ENCODE data around the gene ACSF2.
A peak's percentile ranks its signal among the peaks of the same experiment; 100 is the strongest.
"Not testable (repeated sequence)": the region's sequence is repeated elsewhere in the genome, so short reads cannot be mapped to it uniquely, and the experiment has no call there.

ACSF2 gene

GRCh38 chr17:50474523-50474922, 48.5 kb downstream of the ACSF2 start:
- FAIRE-seq: no peak
- DNase-seq (ENCODE audit: insufficient read length, low spot score): no peak

- DNase-seq (ENCODE audit: insufficient read length, low spot score): no peak
These were observed 49.3 kb downstream of the ACSF2 start for GRCh38 chr17:50475362-50475761.

GRCh38 chr17:50475775-50476544, 49.9 kb downstream of the ACSF2 start:
- not testable (repeated sequence) for DNase-seq (ENCODE audit: insufficient read length, low spot score); FAIRE-seq

More at GRCh38 chr17:50475362-50475761, 49.3 kb downstream of the ACSF2 start:
- no peak for FAIRE-seq

- FAIRE-seq (no peak), DNase-seq (ENCODE audit: insufficient read length, low spot score) (no peak)
These were observed 50.7 kb downstream of the ACSF2 start for GRCh38 chr17:50476545-50477315.

GRCh38 chr17:50477976-50478375, 52.0 kb downstream of the ACSF2 start:
- FAIRE-seq (no peak), DNase-seq (ENCODE audit: insufficient read length, low spot score) (no peak)

GRCh38 chr17:50478391-50479381, 52.7 kb downstream of the ACSF2 start, which contains the start of gene RSAD1:
Gene RSAD1 (plus strand): TSS chr17:50478860. CDS start chr17:50478885, 25 bp downstream.
- DNase-seq (ENCODE audit: insufficient read length, low spot score) (peak; percentile 90), FAIRE-seq (peak; percentile 56)

GRCh38 chr17:50479522-50480141, 53.6 kb downstream of the ACSF2 start:
- DNase-seq (ENCODE audit: insufficient read length, low spot score) (peak; percentile 67), FAIRE-seq (peak; percentile 4)

- DNase-seq (ENCODE audit: insufficient read length, low spot score) (no peak), FAIRE-seq (no peak)
These were observed 54.2 kb downstream of the ACSF2 start for GRCh38 chr17:50480142-50480764.

- DNase-seq (ENCODE audit: insufficient read length, low spot score) (no peak), FAIRE-seq (no peak)
These were observed 55.0 kb downstream of the ACSF2 start for GRCh38 chr17:50480854-50481490.

- no peak for FAIRE-seq
- no peak for DNase-seq (ENCODE audit: insufficient read length, low spot score)
These were observed 55.6 kb downstream of the ACSF2 start for GRCh38 chr17:50481648-50482047.

GRCh38 chr17:50482110-50482509, 56.1 kb downstream of the ACSF2 start:
- FAIRE-seq (no peak), DNase-seq (ENCODE audit: insufficient read length, low spot score) (no peak)

- FAIRE-seq: peak; percentile 84
- DNase-seq (ENCODE audit: insufficient read length, low spot score): no peak
These were observed 56.5 kb downstream of the ACSF2 start for GRCh38 chr17:50482516-50482915.

- no peak for FAIRE-seq
These were observed 57.2 kb downstream of the ACSF2 start for GRCh38 chr17:50483266-50483665.

GRCh38 chr17:50484386-50485155, 58.6 kb downstream of the ACSF2 start:
- DNase-seq (ENCODE audit: insufficient read length, low spot score): no peak
- FAIRE-seq: no peak

More at GRCh38 chr17:50483266-50483665, 57.2 kb downstream of the ACSF2 start:
- DNase-seq (ENCODE audit: insufficient read length, low spot score): no peak

- DNase-seq (ENCODE audit: insufficient read length, low spot score): no peak
- FAIRE-seq: no peak
These were observed 61.4 kb downstream of the ACSF2 start for GRCh38 chr17:50487213-50488096.

- no peak for DNase-seq (ENCODE audit: insufficient read length, low spot score)
These were observed 62.9 kb downstream of the ACSF2 start for GRCh38 chr17:50488880-50489279.

GRCh38 chr17:50491505-50491904, 65.5 kb downstream of the ACSF2 start:
- no peak for DNase-seq (ENCODE audit: insufficient read length, low spot score)
- no peak for FAIRE-seq

More at GRCh38 chr17:50488880-50489279, 62.9 kb downstream of the ACSF2 start:
- FAIRE-seq: no peak

All from GM19239 (cell line).